MM.1S (cell line): ENCODE results near the gene ZNF287.

Experiments
- DNase-seq: peaks from one replicate; pipeline ENCODE4 v3.0.0-alpha.2; 2015
- H2AFZ ChIP-seq: fragments of 300-600 bp; sonication (generic); 2 replicates; pipeline ENCODE4 v1.6.0; 2016; ENCODE audit warnings: antibody characterized with exemption, low read length
- H3F3A ChIP-seq: fragments of 300-600 bp; sonication (generic); 2 replicates; pipeline ENCODE4 v1.6.1; 2016; ENCODE audit warnings: mild to moderate bottlenecking, antibody characterized with exemption, low read length, moderate library complexity, mixed read lengths; ENCODE audit not compliant: insufficient read depth
- H3K27ac ChIP-seq: fragments of 300-600 bp; sonication (generic); 2 replicates; pipeline ENCODE4 v1.5.1; 2016; ENCODE audit warnings: mild to moderate bottlenecking, low read length
- H3K27me3 ChIP-seq: fragments of 300-600 bp; sonication (generic); replicated peaks from 2 replicates; pipeline ENCODE4 v1.6.0; 2016; ENCODE audit warnings: low read length; ENCODE audit not compliant: insufficient read depth
- H3K36me3 ChIP-seq: fragments of 300-600 bp; sonication (generic); replicated peaks from 2 replicates; pipeline ENCODE4 v1.6.1; 2016; ENCODE audit warnings: mild to moderate bottlenecking, low read length, mixed read lengths; ENCODE audit not compliant: insufficient read depth
- H3K4me1 ChIP-seq: fragments of 300-600 bp; sonication (generic); 2 replicates; pipeline ENCODE4 v1.6.1; 2016; ENCODE audit warnings: low read length, mixed read lengths
- H3K4me2 ChIP-seq: fragments of 300-600 bp; sonication (generic); 2 replicates; pipeline ENCODE4 v1.6.0; 2016; ENCODE audit warnings: low read depth, low read length
- H3K4me3 ChIP-seq: fragments of 300-600 bp; sonication (generic); 2 replicates; pipeline ENCODE4 v1.5.1; 2016; ENCODE audit warnings: low read length, mixed read lengths
- H3K79me2 ChIP-seq: fragments of 300-600 bp; sonication (generic); 2 replicates; pipeline ENCODE4 v1.6.1; 2016; ENCODE audit warnings: mixed run types, low read length, mixed read lengths
- H3K9ac ChIP-seq: fragments of 300-600 bp; sonication (generic); 2 replicates; pipeline ENCODE4 v1.6.1; 2016; ENCODE audit warnings: low read length, mixed read lengths
- H3K9me2 ChIP-seq: fragments of 300-600 bp; sonication (generic); replicated peaks from 2 replicates; pipeline ENCODE4 v1.6.1; 2016; ENCODE audit warnings: mild to moderate bottlenecking, low read length, mixed read lengths; ENCODE audit not compliant: insufficient read depth
- H3K9me3 ChIP-seq: fragments of 300-600 bp; sonication (generic); replicated peaks from 2 replicates; pipeline ENCODE4 v1.6.1; 2016; ENCODE audit warnings: mild to moderate bottlenecking, low read length, mixed read lengths; ENCODE audit not compliant: insufficient read depth
- H4K20me1 ChIP-seq: fragments of 300-600 bp; sonication (generic); 2 replicates; pipeline ENCODE4 v1.6.1; 2016; ENCODE audit warnings: mild to moderate bottlenecking, low read length, moderate library complexity, mixed read lengths; ENCODE audit not compliant: insufficient read depth
- EZH2 ChIP-seq: fragments of 300-600 bp; sonication (generic); optimal IDR thresholded peaks from 2 replicates; pipeline ENCODE3; 2017; ENCODE audit warnings: low read depth, mild to moderate bottlenecking, antibody characterized with exemption, low read length, mixed read lengths
- EZH2phosphoT487 ChIP-seq: fragments of 300-600 bp; sonication (generic); IDR thresholded peaks from 2 replicates; pipeline ENCODE4 v1.6.1; 2018; ENCODE audit warnings: antibody characterized with exemption, low read length
- TF ChIP-seq, protein P1 (sequence below): fragments of 300-600 bp; sonication (generic); IDR thresholded peaks from 2 replicates; pipeline ENCODE4 v1.5.1; 2016; ENCODE audit warnings: antibody characterized with exemption, low read length, mixed read lengths

The ZNF287 gene

DNA sequence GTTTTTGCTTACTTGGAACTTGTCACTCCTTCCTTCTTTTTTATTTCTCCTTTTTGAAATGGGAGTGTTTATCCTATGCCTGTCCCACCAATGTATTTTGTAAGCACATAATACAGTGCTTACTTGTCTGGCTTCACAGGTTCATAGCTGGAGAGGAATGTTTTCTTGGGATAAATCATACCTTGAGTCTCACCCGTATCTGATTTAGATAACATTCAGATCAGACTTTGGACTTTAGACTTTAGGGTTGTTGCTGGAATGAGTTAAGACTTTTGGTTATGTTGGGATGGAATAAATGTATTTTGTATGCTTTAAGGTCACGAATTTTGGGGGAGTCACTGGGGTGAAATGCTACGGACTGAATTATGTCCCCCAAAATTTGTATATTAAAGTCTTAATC is 64.0 kb downstream of the ZNF287 start:
- Histone ChIP-seq H3K36me3 (no peaks in the 10 kb centered on the region), H3K9me3 (no peaks in the 10 kb centered on the region), H3K27me3 (no peaks in the 10 kb centered on the region), H3K4me3 (no peak overlapping the region), H3K79me2 (no peaks in the 10 kb centered on the region), H3K27ac (no peak overlapping the region), H3K4me1 (no peaks in the 10 kb centered on the region), H3F3A (no peaks in the 10 kb centered on the region), H3K9me2 (no peaks in the 10 kb centered on the region), H3K4me2 (no peak overlapping the region), H4K20me1 (no peaks in the 10 kb centered on the region), H2AFZ (no peak overlapping the region), H3K9ac (no peak overlapping the region)
- no peak for DNase-seq
- TF ChIP-seq, protein P1, sequence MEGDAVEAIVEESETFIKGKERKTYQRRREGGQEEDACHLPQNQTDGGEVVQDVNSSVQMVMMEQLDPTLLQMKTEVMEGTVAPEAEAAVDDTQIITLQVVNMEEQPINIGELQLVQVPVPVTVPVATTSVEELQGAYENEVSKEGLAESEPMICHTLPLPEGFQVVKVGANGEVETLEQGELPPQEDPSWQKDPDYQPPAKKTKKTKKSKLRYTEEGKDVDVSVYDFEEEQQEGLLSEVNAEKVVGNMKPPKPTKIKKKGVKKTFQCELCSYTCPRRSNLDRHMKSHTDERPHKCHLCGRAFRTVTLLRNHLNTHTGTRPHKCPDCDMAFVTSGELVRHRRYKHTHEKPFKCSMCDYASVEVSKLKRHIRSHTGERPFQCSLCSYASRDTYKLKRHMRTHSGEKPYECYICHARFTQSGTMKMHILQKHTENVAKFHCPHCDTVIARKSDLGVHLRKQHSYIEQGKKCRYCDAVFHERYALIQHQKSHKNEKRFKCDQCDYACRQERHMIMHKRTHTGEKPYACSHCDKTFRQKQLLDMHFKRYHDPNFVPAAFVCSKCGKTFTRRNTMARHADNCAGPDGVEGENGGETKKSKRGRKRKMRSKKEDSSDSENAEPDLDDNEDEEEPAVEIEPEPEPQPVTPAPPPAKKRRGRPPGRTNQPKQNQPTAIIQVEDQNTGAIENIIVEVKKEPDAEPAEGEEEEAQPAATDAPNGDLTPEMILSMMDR, result no peak
- TF ChIP-seq EZH2phosphoT487, result no peak
- no peak for TF ChIP-seq EZH2
